ENCODE results near the gene ADAMTSL5.

DNA sequence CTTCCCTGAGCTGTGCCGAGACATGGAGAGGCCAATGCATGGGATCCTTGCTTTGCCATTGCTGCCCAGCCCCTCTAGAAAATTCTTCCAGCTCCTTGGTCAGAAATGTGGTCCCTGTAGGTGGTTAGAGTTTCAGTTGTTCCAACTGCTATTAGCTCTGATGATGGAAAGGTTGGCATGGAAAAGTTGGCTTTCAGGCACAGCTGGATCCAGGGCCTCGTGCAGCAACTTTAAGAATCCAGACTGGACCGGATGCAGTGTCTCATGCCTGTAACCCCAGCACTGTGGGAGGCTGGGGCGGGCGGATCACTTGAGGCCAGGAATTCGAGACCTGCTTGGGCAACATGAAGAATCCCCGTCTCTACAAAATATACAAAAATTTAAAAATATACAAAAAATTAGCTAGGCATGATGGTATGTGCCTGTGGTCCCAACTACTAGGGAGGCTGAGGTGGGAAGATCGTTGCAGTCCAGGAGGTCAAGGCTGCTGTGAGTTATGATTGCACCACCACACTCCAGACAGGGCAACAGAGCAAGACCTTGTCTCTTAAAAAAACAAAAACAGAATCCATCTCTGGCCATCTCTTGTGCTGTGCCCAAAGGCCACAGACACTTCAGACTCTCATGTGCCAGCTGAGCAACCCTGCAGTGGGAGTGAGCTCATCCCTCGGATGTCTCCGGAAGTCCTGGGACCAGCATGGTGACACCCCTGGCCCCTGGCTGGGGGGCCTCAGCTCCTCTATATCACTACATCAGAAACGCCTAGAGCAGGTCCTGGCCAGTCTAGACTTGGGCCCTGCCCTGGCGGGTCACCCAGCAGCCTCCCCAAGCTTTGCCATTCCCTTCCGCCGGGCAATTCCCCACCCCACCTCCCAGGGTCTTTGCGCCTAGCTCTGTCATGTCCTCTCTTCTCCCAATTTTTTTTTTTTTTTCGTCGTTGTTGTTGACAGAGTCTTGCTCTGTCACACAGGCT, 38.5 kb upstream of the ADAMTSL5 start:
- TF ChIP-seq POLR2A (IDR thresholded peaks at IDR 0.05; ENCODE audit: low read depth, low read length): no peak
- TF ChIP-seq SPI1 (IDR thresholded peaks at IDR 0.05; ENCODE audit: low read depth, low read length): no peak
- TF ChIP-seq POLR2AphosphoS5 (IDR thresholded peaks at IDR 0.05; ENCODE audit: low read depth, low read length): no peak
- TF ChIP-seq POU2F2 (IDR thresholded peaks at IDR 0.05; ENCODE audit: low read depth, low read length): no peak
- TF ChIP-seq TAF1 (IDR thresholded peaks at IDR 0.05; ENCODE audit: low read depth, low read length): no peak
